ENCODE data around the gene WNT8B. TPM values are rescaled to one million over a fixed set of nuclear protein-coding genes. Genes with fewer than 3 reads are reported as not detected.

The WNT8B gene
- total RNA-seq, 2 donors from 2014 or later = not detected

DNA sequence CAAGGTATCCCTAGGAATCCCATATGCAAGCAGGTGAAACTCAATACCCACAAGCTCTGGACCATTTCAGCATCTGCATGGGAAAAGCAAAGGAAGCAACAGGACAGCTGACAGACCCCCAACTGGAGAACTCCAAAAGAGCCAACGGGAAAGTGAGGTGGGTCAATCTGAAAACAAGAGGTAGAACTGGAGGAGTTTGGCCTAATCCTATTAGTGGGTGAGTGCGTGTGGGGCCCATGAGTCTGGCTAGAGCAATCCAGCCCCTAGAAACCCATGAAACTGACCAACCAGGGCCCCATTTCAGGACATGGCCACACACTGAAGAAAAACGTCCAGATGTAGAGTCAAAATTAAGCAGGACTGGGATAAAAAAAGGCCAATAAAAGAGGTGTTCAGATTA is 26.6 kb upstream of the WNT8B start:
- H3K4me3 ChIP-seq = no peak overlapping the region
- DNase-seq (ENCODE audit: low spot score) = no peak
- H3K9me3 ChIP-seq = no peaks in the 10 kb centered on the region

GRCh38 chr10:100438674-100439315 is 24.0 kb upstream of the WNT8B start:
- Histone ChIP-seq H3K27me3 (no peaks in the 10 kb centered on the region), H3K9me3 (no peaks in the 10 kb centered on the region), H3K4me3 (no peak overlapping the region), H3K4me1 (no peaks in the 10 kb centered on the region), H3K27ac (no peak overlapping the region), H3K36me3 (no peaks in the 10 kb centered on the region)
- TF ChIP-seq, protein P1, sequence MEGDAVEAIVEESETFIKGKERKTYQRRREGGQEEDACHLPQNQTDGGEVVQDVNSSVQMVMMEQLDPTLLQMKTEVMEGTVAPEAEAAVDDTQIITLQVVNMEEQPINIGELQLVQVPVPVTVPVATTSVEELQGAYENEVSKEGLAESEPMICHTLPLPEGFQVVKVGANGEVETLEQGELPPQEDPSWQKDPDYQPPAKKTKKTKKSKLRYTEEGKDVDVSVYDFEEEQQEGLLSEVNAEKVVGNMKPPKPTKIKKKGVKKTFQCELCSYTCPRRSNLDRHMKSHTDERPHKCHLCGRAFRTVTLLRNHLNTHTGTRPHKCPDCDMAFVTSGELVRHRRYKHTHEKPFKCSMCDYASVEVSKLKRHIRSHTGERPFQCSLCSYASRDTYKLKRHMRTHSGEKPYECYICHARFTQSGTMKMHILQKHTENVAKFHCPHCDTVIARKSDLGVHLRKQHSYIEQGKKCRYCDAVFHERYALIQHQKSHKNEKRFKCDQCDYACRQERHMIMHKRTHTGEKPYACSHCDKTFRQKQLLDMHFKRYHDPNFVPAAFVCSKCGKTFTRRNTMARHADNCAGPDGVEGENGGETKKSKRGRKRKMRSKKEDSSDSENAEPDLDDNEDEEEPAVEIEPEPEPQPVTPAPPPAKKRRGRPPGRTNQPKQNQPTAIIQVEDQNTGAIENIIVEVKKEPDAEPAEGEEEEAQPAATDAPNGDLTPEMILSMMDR (IDR thresholded peaks at IDR 0.05) = no peak
- no peak for DNase-seq (ENCODE audit: low spot score)

More for the DNA sequence above, 26.6 kb upstream of the WNT8B start:
- Histone ChIP-seq H3K36me3 (no peaks in the 10 kb centered on the region), H3K27ac (no peak overlapping the region), H3K4me1 (no peaks in the 10 kb centered on the region), H3K27me3 (no peaks in the 10 kb centered on the region)
- TF ChIP-seq, protein P1 (IDR thresholded peaks at IDR 0.05) = no peak

- no peak overlapping the region for H3K4me3 ChIP-seq
- no peak for DNase-seq (ENCODE audit: low spot score)
- H3K27me3 ChIP-seq = no peaks in the 10 kb centered on the region
- no peaks in the 10 kb centered on the region for H3K36me3 ChIP-seq
- no peaks in the 10 kb centered on the region for H3K9me3 ChIP-seq
- TF ChIP-seq, protein P1 (IDR thresholded peaks at IDR 0.05) = no peak
- H3K4me1 ChIP-seq = no peaks in the 10 kb centered on the region
- no peak overlapping the region for H3K27ac ChIP-seq
Measured at GRCh38 chr10:100442548-100442947, 20.3 kb upstream of the WNT8B start.

DNA sequence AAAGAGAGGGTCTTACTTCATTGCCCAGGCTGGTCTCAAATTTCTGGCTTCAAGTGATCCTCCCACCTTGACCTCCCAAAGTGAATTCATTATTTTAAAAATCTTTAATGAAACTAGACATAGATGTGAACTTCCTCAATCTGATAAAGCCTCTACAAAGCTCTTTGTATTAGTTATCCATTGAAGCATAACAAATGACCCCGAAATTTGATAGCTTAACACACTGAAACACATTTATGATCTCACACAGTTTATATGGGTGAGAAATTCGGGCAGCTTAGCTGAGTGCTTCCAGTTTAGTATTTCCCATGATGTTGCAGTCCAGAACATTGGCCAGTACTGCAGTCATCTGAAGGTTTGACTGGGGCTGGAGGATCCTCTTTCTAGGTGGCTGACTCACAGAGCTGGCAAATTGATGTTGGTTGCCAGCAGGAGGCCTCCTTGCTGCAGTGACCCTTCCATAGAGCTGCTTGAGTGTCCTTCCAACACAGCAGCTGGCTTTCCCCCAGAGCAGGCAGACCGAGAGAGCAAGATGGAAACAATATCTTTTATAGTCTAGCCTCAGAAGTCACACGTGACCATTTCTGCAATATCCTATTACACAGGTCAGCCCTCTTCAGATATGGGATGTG is 16.6 kb upstream of the WNT8B start:
- Histone ChIP-seq H3K9me3 (no peaks in the 10 kb centered on the region), H3K4me3 (no peak overlapping the region), H3K36me3 (no peaks in the 10 kb centered on the region), H3K27me3 (no peaks in the 10 kb centered on the region), H3K27ac (no peak overlapping the region), H3K4me1 (no peaks in the 10 kb centered on the region)
- TF ChIP-seq, protein P1 (IDR thresholded peaks at IDR 0.05) = no peak
- no peak for DNase-seq (ENCODE audit: low spot score)

- Histone ChIP-seq H3K4me1 (no peaks in the 10 kb centered on the region), H3K9me3 (no peaks in the 10 kb centered on the region), H3K27ac (no peak overlapping the region), H3K27me3 (no peaks in the 10 kb centered on the region), H3K4me3 (no peak overlapping the region), H3K36me3 (no peaks in the 10 kb centered on the region)
- no peak for DNase-seq (ENCODE audit: low spot score)
- TF ChIP-seq, protein P1 (IDR thresholded peaks at IDR 0.05) = no peak
Measured at GRCh38 chr10:100447663-100448062, 15.1 kb upstream of the WNT8B start.
